ENCODE data around the gene MCM10. TPM values are rescaled to one million over a fixed set of nuclear protein-coding genes. Genes with fewer than 3 reads are reported as not detected.
"Not testable (repeated sequence)": the region's sequence is repeated elsewhere in the genome, so short reads cannot be mapped to it uniquely, and the experiment has no call there.

Gene MCM10
- total RNA-seq, 1 experiment from 2014 or later, result 22.8 TPM

DNA sequence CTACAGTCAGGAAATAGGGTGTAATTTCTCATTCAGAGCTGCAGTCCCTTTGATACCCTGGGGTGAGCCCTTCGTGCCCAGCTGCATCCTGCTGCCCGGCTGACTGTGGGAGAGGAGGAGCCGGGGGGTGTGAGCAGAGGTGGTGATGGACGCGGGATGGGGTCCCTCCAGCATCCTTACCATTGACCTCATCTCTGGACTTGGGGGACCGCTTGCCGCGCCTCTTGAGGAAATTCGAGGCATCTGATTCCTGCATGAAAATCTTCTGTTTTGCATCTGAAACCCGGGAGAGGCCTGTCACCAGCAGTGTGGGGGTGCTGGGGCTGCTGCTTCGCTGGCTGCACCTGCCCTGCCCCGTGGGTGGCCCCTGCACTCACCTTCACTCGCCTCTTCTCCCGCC is 72.0 kb downstream of the MCM10 start:
- DNase-seq (ENCODE audit: low read depth, low spot score) (no peak), ATAC-seq (no peak)
- Histone ChIP-seq H3K27ac (ENCODE audit: low read length) (no peak overlapping the region), H3K4me1 (ENCODE audit: control insufficient read depth, insufficient read depth, low read length) (no peaks in the 10 kb centered on the region), H3K27me3 (ENCODE audit: control insufficient read depth, insufficient read depth, low read length) (no peaks in the 10 kb centered on the region), H3K36me3 (ENCODE audit: control insufficient read depth, insufficient read depth, low read length) (no peaks in the 10 kb centered on the region), H3K9me3 (ENCODE audit: control insufficient read depth, insufficient read depth, low read depth, low read length) (no peaks in the 10 kb centered on the region), H3K4me3 (ENCODE audit: low read depth in 2 of 2, low read length in 2 of 2) (no peak overlapping the region)
- no peak for TF ChIP-seq SIN3A (IDR thresholded peaks at IDR 0.05; ENCODE audit: borderline replicate concordance, insufficient read depth, low read depth, low read length)
- TF ChIP-seq, protein P1, sequence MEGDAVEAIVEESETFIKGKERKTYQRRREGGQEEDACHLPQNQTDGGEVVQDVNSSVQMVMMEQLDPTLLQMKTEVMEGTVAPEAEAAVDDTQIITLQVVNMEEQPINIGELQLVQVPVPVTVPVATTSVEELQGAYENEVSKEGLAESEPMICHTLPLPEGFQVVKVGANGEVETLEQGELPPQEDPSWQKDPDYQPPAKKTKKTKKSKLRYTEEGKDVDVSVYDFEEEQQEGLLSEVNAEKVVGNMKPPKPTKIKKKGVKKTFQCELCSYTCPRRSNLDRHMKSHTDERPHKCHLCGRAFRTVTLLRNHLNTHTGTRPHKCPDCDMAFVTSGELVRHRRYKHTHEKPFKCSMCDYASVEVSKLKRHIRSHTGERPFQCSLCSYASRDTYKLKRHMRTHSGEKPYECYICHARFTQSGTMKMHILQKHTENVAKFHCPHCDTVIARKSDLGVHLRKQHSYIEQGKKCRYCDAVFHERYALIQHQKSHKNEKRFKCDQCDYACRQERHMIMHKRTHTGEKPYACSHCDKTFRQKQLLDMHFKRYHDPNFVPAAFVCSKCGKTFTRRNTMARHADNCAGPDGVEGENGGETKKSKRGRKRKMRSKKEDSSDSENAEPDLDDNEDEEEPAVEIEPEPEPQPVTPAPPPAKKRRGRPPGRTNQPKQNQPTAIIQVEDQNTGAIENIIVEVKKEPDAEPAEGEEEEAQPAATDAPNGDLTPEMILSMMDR (IDR thresholded peaks at IDR 0.05), result no peak
- TF ChIP-seq REST (IDR thresholded peaks at IDR 0.05; ENCODE audit: insufficient read depth in 1 of 2, low read depth in 2 of 2, low read length in 1 of 2), result no peak
- no peak for TF ChIP-seq TCF7L2 (IDR thresholded peaks at IDR 0.05; ENCODE audit: low read depth, low read length)
- no peak for TF ChIP-seq POLR2AphosphoS5 (IDR thresholded peaks at IDR 0.05; ENCODE audit: low read depth, low read length)
- ChIA-PET CTCF (no interaction called here), POLR2A (no interaction called here)
- in situ Hi-C loops (cut with HindIII; ENCODE audit: low pct_unique_long_range_greater_than_20kb, low sequenced_read_pairs) (no loop called here), intact Hi-C loops (cut with micrococcal nuclease; ENCODE audit: unreplicated experiment) (no loop called here)
- BruUV-seq (replicated peaks), result no TSS peak

GRCh38 chr10:13234172-13234571 is 72.8 kb downstream of the MCM10 start, which contains the start of gene UCMA:
Gene UCMA (minus strand): TSS chr10:13234374. CDS start chr10:13234258, 116 bp downstream.
- no TSS peak for BruUV-seq (replicated peaks)
- intact Hi-C loops (cut with micrococcal nuclease; ENCODE audit: unreplicated experiment), result no loop called here
- DNase-seq (ENCODE audit: low read depth, low spot score), result no peak
- no peak for TF ChIP-seq REST (IDR thresholded peaks at IDR 0.05; ENCODE audit: insufficient read depth in 1 of 2, low read depth in 2 of 2, low read length in 1 of 2)
- no peak for TF ChIP-seq TCF7L2 (IDR thresholded peaks at IDR 0.05; ENCODE audit: low read depth, low read length)
- no peak for TF ChIP-seq POLR2AphosphoS5 (IDR thresholded peaks at IDR 0.05; ENCODE audit: low read depth, low read length)
- TF ChIP-seq, protein P1 (IDR thresholded peaks at IDR 0.05), result no peak
- TF ChIP-seq SIN3A (IDR thresholded peaks at IDR 0.05; ENCODE audit: borderline replicate concordance, insufficient read depth, low read depth, low read length), result no peak
- in situ Hi-C loops (cut with HindIII; ENCODE audit: low pct_unique_long_range_greater_than_20kb, low sequenced_read_pairs), result no loop called here
- Histone ChIP-seq H3K27ac (ENCODE audit: low read length) (no peak within 1 kb of the TSS), H3K27me3 (ENCODE audit: control insufficient read depth, insufficient read depth, low read length) (no peaks in the 10 kb centered on the region), H3K4me1 (ENCODE audit: control insufficient read depth, insufficient read depth, low read length) (no peaks in the 10 kb centered on the region), H3K36me3 (ENCODE audit: control insufficient read depth, insufficient read depth, low read length) (no peaks in the 10 kb centered on the region), H3K4me3 (ENCODE audit: low read depth in 2 of 2, low read length in 2 of 2) (no peak within 1 kb of the TSS), H3K9me3 (ENCODE audit: control insufficient read depth, insufficient read depth, low read depth, low read length) (no peaks in the 10 kb centered on the region)
- ATAC-seq, result no peak
- ChIA-PET CTCF (no interaction called here), POLR2A (no interaction called here)

GRCh38 chr10:13234736-13235135 is 73.4 kb downstream of the MCM10 start:
- BruUV-seq (replicated peaks); H3K27ac ChIP-seq (ENCODE audit: low read length); H3K4me3 ChIP-seq (ENCODE audit: low read depth in 2 of 2, low read length in 2 of 2); H3K27me3 ChIP-seq (ENCODE audit: control insufficient read depth, insufficient read depth, low read length); CTCF ChIA-PET; POLR2A ChIA-PET; H3K9me3 ChIP-seq (ENCODE audit: control insufficient read depth, insufficient read depth, low read depth, low read length); in situ Hi-C loops (cut with HindIII; ENCODE audit: low pct_unique_long_range_greater_than_20kb, low sequenced_read_pairs); H3K4me1 ChIP-seq (ENCODE audit: control insufficient read depth, insufficient read depth, low read length); ATAC-seq; DNase-seq (ENCODE audit: low read depth, low spot score); intact Hi-C loops (cut with micrococcal nuclease; ENCODE audit: unreplicated experiment); H3K36me3 ChIP-seq (ENCODE audit: control insufficient read depth, insufficient read depth, low read length): not testable (repeated sequence)

Data from Panc1 (cell line).